ENCODE data around the gene CPNE6. TPM values are rescaled to one million over a fixed set of nuclear protein-coding genes. Genes with fewer than 3 reads are reported as not detected.
A peak's percentile ranks its signal among the peaks of the same experiment; 100 is the strongest.

The CPNE6 gene
- total and polyA plus RNA-seq, 2 of the 13 experiments (the other 11 are each of a cell fraction or from before 2014, with no cell fraction given), result not detected

- TF ChIP-seq ZNF710 (CRISPR knock-in tag; IDR thresholded peaks at IDR 0.05; ENCODE audit: borderline replicate concordance) (no peak), ZNF761 (CRISPR knock-in tag; conservative IDR thresholded peaks at IDR 0.05) (peak; percentile 71), ZFP36 (IDR thresholded peaks at IDR 0.05; ENCODE audit: borderline replicate concordance, low read depth, low read length, partially characterized antibody) (no peak), ZNF17 (CRISPR knock-in tag; IDR thresholded peaks at IDR 0.05) (no peak), TIGD3 (CRISPR knock-in tag; IDR thresholded peaks at IDR 0.05; ENCODE audit: borderline replicate concordance) (no peak), ZNF646 (CRISPR knock-in tag; IDR thresholded peaks at IDR 0.05) (no peak), TBL1XR1 (IDR thresholded peaks at IDR 0.05; ENCODE audit: borderline replicate concordance, low read length, partially characterized antibody) (no peak), MEIS1 (CRISPR knock-in tag; IDR thresholded peaks at IDR 0.05; ENCODE audit: borderline replicate concordance) (peak; percentile 24; the same call in 1 of the 2 replicates), NRL (CRISPR knock-in tag; IDR thresholded peaks at IDR 0.05; ENCODE audit: borderline replicate concordance) (no peak; the same call in none of the 2 replicates), ZFP36L2 (CRISPR knock-in tag; IDR thresholded peaks at IDR 0.05) (peak; percentile 84; the same call in 1 of the 2 replicates), ZSCAN9 (CRISPR knock-in tag; IDR thresholded peaks at IDR 0.05; ENCODE audit: borderline replicate concordance) (peak; percentile 84), ZBTB39 (CRISPR knock-in tag; IDR thresholded peaks at IDR 0.05) (0 out of 2 replicates have a peak, but pooled peaks have one; percentile 68), ZNF235 (CRISPR knock-in tag; IDR thresholded peaks at IDR 0.05; ENCODE audit: borderline replicate concordance) (peak; percentile 93), TEF (CRISPR knock-in tag; IDR thresholded peaks at IDR 0.05) (no peak)
Measured at GRCh38 chr14:24051789-24052655, 19.3 kb upstream of the CPNE6 start, which contains the start of gene CARMIL3 (continued).

Data from HepG2 (cell line).